GM19238 (cell line): ENCODE results near the gene CTDSPL.
A peak's percentile ranks its signal among the peaks of the same experiment; 100 is the strongest.
"Not testable (repeated sequence)": the region's sequence is repeated elsewhere in the genome, so short reads cannot be mapped to it uniquely, and the experiment has no call there.

Experiments used
- DNase-seq: peaks from one replicate; pipeline ENCODE4 v3.0.0; 2011; ENCODE audit warnings: low spot score; ENCODE audit not compliant: insufficient read length

The CTDSPL gene

DNA sequence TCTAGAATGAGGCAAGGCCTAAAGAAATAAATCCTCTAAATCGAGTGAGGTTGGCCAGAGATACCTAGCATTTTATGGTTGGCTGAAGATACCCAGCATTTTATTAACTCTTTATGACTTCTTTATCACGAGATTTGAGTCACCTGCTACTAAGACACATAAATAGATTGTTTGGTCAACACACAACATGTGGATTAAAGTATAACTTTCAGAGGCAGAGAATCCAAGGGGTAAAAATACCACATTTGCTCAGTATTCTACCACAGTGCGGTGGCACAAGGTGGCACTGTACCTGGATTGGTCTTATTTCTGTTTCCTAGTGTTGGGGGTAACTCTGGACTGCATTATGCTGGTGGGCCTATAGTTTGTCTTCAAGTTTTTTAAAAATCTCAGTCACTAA lies 102.0 kb downstream of the CTDSPL start:
- DNase-seq = no peak

DNA sequence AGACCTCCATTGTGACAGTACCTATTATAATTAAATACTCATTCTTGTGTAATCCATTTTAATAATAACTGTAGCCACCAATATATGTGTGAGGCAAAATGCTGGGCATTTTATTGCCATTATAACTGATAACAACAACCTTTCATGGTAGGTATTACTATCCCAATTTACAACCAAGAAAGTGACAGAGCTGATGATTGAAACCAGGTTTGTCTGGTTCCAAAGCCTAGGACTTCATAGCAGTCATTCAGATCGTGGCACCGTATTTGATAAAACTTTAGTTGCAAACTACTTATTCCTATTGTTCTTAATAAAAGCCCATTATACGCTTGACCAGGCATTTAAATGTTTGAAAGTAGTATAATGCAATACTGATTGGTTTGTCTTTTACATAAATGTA lies 102.5 kb downstream of the CTDSPL start:
- DNase-seq = no peak

DNA sequence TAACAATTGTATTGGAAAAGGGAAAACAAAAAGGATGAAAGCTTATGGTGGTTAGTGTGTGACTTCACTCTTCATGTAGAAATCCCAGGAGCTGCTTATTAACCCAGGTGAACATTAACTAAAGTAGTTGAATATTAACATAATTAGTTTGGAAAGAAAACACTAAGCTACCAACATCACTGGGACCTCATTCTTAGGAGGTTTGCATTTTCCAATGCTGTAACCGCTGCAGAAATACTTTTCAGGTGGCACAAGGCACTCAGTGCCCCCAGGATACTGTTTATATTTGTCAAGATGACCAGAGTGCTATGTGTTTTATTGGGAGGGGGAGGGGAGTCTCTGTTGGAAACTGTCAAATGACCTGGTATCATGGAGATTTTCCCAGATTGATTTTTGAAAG lies 103.0 kb downstream of the CTDSPL start:
- DNase-seq = no peak

DNA sequence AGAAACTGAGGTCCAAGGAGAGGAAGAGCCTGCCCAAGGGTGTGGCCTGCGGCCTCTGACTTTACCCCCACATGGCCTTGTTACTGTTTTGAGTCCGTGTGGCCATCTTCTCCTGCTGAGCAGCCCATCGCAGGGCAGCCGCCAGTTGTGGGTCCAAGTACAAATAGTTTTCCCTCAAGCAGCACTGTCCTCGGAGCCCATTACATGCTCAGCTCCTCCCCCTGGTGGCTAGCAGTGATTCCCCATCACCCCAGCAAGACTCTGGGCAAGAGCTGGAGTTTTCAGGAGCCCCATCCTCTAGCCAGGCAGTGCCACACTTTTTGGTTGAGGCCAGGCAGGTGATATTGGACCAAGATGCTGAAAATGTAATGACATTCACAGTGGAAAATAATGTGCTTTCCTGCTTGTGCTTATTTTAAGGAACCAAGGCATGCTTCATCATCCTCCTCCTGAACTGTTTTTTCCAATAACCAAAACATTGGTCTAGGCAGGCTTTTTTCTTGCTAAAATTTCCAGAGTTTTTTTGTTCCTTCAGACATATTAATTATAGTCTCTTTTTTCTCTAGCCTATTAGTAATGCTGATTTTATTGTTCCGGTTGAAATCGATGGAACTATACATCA lies 105.7 kb downstream of the CTDSPL start:
- DNase-seq = peak; percentile 56

DNA sequence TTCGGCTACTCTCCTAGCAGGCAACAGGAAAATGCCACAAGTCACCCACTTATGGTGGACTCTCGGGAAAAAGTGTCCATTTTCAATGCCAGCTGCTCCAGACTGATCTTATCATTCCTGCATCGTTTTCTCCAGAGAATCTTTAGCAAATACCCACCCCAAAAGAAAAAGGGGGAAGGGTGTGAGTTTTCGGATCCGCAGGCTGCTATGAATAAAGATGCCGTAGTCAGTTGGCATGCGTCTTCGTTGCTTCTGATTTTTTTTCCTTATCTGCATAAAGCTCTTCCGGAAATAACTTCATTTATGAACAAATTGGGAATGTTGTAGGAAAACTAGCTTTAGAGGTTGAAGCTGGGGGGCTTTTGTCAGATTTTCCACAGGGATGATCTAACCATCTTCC lies 106.5 kb downstream of the CTDSPL start:
- no peak for DNase-seq

DNA sequence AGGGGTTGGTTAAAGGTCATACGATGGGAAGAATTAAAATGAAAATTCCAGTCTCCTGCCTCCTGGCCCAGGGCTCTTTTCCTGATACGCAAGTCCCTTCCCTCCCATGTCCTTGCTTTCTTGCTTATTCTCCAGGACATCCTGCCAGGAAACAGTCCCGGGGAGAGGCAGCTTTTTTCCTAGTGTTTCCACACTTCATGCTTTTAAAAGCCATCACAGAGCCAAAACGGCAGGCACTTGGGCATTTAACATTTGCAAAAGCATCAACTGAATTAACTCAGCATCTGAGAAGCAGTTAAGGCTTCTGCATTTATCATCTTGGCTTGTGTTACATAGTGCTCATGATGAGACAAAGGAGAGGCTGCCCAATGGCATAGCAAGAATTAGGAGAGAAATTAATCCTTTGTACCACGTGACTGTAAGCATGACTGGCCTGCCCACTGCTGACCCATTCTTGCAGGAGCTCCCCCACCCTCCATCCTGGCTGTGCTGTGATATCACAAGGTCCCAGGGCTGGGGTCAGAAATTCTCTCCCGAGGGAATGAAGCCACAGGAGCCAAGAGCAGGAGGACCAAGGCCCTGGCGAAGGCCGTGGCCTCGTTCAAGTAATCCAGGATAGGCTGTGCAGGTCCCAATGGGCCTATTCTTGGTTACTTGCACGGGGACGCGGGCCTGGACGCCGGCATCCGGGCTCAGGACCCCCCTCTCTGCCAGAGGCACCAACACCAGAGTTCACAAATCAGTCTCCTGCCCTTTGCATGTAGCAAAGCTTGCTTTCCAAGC lies 107.3 kb downstream of the CTDSPL start:
- no peak for DNase-seq

DNA sequence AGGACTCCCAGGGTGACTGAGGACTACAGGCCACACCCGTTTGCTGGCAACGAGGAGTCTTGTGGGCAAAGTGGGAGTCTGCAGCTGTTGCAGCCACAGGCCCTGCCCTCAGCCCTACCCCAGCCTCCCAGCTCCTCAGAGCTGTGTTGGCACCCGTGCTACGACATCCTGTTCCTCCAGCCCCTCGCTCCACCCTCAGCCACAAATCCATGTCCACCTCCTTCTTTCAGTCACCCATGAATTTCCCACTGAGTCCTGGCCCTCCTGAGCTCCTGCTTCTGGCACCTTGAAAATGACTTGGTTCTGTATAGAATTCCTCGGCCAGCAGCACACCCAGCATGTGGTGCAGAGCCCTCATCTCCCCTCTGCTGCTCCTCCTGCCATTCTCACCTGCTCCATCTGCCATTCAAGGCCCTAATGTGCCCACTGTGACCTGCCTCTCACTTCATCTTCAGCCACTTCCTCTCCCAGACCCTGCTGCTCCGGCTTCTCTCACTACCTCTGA lies 108.0 kb downstream of the CTDSPL start:
- DNase-seq = no peak

DNA sequence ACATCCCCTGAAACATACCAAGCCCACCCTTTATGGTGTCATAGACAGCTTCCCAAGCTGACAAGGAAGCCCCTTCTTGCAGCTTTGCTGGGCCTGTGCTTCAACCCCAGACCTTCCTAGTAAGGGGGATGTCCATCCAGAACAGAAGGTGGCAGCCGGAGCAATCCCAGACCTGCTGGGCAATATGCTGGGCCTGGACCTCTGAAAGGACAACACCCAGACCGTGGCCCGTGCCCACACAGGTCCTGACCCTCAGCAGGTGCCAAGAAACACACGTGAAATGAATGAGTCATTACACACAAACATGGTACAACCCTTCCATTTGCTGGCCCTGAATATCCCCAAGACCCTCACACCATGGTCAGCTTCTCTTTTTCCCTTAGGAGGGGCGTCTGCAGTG lies 109.1 kb downstream of the CTDSPL start:
- no peak for DNase-seq

DNA sequence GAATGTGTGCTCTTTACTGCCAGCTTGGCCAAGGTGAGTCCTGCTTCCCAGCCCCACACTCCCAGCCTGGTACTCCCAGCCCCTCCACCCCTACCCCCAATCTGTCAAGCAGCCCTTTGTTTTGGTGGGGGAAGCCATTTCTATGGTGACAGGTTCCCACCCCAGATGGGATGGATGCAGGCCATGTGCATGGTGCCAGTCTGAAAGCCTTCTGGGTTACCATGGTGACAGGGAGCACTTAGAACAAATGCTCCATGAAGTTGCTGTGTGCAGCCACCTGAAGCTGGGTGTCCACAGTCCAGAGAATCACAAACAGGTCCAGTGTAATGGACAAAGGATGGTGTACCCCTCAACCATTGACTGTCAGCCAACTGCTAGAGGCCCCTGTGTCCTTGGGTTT lies 109.8 kb downstream of the CTDSPL start:
- DNase-seq = no peak

DNA sequence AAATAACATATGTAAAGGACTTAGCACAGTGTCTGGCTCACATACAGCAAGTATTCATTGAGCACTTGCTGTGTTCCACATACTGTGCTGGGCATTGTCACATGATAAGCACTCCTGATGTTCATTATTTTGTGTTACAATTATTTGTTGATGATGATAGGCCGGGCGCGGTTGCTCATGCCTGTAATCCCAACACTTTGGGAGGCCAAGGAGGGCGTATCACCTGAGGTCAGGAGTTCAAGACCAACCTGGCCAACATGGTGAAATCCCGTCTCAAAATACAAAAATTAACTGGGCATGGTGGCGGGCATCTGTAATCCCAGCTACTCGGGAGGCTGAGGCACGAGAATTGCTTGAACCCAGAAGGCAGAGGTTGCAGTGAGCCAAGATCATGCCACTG lies 110.4 kb downstream of the CTDSPL start:
- not testable (repeated sequence) for DNase-seq

DNA sequence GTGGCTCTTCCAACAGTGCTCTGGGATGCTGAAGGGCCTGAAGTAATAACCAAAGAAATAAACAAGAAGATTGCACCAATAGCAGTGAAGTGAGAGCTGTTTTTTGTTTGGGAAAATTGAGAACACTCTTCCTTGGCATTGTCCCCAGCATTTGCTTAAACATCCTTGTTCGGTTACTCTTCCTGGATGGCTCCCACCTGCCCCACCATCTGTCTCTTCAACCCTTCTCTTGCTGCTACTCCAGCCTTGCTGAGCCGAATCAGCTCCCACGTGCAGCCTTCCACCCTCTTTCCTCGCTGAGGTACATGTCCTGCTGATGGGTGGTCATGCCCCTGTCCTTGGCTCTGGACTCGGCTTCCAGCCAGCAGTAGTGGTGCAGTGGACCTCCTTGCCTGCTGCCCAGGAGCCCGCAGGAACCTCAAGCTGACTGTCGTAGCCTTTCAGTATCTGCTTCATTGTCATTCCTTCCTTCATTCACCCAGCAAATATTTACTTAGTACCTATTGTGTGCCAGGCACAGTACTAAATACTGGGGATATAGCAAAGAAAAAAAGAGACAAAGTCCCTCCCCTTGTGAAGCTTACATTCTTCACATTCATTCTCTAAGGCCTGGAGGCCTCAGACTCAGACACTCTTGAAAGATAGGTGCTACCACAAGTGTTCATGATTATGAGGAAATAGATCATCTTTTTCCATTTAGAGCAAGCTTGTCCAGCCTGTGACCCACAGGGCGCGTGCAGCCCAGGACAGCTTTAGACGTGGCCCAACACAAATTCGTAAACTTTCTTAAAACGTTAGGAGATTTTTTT lies 111.8 kb downstream of the CTDSPL start:
- DNase-seq = no peak

DNA sequence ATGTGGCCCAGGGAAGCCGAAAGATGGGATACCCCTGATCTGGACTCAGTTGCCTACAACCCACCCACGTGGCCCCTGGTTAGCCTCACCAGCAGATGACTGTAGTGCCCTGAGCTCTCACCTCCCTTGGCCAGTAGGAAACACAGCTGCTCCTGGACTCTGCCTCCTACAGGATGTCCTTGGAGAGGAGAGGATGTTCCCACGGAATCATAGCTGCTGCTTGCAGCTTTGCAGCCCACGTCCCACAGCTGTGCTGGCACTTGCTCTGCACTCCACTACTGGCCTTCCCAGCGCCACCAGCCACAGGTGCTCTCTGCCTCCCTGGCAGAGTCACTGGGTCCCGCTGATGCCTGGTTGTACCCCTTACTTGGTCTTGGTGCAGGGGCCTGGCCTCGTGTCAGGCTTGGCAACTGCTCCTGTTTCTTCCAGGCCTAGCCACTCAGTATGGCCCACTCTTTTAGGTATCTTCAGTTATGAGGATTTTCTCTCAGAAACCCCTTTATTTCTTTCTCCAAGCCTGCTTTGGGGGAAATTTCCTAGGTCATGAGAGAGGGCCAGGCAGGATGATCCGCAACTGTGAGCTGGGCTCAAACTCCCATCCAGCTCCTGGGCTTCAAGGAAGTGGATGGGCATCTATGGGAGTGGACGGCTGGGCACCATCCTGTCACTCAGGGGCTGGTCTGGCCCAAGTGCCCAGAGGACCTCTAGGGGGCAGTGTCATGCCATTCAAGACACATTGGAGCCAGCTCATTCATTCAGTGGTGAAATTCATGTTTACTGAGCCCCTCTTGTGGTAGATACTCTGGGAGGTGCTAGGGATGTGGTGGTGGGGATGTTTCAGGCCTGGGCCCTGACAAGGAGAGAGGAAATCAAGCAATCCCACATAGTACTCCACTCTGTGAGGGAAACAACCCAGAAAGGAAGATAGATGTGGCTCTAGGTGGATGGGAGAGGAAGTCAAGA lies 112.7 kb downstream of the CTDSPL start:
- peak; percentile 51 for DNase-seq

DNA sequence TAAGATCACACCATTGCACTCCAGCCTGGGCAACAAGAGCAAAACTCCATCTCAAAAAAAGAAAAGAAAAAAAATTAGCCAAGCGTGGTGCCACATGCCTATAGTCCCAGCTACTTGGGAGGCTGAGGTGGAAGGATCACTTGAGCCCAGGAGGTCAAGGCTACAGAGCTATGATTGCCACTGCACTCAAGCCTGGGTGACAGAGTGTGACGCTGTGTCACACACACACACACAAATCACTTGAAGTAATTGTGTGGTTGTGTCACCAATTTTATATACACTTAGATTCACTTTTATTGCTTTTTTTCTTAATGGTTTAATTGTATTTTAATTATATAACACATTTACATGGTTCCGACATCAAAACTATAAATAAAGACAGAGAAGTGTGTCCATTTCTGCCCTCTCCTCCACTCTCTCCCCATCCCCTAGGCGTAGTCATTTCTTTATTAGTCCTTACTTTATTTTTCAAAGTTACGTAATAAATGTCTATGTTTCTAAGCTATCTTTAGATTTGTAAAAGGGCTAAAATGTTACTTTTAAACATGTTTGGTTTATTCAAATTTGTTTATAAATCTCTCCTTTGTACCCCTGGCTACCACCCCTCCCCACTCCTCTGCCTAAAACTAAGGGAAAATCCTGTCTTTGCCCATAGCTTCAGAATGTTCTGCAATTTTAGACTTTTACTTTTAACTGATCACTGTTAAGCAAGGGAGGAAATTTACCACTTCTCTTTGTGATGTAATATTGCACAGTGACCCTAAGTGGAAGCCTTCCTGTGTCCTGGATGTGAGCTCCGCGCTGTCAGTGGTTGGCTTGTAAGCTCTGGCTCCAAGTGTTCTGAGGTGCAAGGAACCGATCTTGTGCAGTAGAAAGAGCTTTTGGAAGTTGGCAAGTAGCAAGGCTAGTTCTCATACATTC lies 118.1 kb downstream of the CTDSPL start:
- DNase-seq = no peak

DNA sequence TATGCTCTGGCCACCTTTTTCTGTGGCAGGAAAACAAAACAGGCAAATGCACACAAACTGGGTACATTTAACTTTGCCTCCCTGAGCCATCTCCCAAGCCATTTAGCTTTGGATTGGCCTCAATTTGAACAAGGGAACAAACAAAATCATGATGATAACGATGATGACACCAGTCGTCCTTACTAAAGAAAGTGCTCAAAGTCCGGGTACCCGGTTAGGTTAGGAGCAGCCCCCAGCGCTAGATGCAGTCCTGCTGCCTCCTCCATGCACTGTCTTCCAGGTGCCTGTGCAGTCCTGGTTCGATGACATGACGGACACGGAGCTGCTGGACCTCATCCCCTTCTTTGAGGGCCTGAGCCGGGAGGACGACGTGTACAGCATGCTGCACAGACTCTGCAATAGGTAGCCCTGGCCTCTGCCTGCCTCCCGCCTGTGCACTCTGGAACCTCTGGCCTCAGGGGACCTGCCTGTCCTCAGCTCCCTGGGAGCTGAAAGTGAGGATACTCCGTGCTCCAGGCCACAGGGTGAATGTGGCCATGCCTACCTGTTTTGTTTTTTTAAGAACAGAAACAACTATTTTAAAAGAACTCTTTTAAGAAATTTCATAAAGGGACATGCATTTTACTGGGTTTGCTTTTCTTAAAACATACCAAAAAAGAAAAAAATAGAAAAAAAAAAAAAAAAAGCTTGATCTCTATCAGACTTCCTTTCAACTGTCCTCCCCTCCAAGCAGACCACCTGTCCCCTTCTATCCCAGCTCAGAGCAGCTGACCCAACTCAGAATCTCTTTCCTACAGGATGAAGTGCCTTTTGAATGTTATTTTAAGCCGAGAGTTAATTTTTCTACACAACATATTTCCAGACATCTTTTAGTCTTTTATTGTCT lies 119.0 kb downstream of the CTDSPL start:
- DNase-seq = no peak

DNA sequence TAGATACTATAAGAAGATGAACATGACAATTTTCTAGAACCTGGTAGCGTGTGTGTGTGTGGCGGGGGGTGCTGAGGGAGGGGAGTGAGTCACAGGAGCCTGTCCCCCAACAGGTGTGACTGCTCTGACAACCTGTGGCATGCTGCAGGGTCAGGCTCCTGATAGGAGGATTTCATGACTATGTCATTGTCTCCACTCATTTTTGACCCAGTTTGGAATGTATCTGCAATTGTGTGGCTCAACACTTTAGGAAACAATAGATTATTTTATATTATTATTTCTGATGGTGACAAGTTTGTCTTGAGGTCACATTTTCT lies 119.6 kb downstream of the CTDSPL start:
- DNase-seq = no peak

DNA sequence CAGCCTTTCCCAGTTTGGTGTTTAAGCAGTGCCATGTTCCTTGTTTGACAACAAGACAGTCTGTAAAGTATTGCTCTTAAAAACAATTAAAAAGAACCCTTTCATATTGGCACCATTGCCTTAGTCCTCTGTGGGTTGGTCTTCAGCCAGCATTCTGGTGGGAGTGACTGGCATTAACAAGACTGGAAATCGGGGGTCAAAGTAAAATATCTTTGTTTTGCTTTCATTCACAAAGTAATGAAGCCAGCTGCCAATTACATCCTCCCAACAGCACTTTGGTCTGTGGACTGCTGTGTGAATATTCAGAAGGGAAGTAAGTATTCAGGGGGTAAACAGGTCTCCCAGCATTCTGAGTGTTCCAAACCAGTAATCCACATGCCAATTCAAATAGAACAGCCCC lies 120.7 kb downstream of the CTDSPL start:
- DNase-seq = no peak

DNA sequence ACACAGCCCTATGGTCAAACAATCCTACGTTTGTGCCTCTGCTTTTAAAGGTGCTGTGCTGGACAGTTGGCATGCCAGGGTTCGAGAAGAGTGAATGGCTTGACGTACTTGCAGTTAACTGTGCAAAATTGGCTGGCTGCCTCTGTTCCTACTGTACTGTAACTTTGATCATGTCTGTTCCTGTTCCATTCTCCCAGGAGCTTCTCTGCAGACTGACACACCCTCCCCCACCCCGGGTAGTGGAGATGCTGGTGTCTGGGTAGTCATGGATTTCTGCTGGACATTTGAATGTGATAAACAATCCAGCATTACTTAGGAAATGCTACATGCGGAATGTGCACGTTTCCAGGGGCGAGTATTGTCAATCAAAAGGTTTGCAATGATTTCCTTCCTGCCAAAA lies 122.4 kb downstream of the CTDSPL start:
- DNase-seq = no peak

DNA sequence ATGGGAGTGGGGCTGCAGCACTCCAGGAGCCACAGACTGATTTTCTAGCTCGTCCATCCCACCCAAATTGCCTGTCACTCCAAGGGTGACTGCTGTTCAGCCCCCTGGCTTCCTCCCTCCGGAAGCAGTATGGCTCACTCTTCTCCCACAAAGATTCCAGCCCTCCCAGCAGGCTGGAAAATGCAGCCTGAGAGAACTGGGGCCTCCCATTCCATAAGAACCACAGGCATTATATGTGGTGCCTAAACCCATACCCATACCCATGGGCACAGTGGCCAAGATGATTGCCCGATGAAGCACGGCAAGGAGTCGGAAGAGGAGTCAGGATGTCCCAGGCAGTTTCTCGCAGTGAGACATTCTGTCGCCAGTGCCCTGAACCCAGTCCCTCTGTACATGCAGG lies 122.9 kb downstream of the CTDSPL start:
- no peak for DNase-seq

DNA sequence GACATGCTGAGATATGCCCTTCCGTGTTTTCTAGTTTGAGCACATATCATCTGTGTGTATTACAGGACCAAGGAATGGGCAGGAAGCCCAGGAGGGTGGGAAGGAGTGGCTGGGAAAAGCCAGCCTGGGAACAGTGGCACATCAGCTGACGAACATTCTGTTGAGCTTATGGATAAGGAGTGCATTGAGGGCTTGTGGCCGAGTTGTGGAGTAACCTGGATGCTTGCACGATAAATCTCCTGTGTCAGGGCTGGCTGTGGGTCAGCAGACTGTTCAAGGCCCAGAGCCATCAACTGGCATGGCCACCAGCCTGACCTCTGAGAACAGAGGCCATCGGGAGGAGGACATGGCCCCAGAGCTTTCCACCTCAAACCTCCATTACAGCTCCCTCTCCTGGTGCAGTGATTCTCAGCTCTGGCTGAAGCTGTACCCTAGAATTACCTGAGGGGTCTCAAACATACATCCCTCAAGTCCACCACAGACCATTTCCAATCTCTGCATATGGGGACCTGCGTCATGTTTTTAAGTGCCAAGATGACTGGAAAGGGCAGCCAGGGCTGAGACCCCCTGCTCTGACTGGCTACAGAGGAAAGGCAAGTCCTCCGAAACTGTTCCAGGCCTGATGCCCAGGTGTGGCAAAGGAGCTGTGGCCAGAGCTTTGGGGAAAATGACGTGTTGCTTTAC lies 124.1 kb downstream of the CTDSPL start:
- DNase-seq = no peak
